ENCODE data around the gene TRAM2. TPM values are rescaled to one million over a fixed set of nuclear protein-coding genes. Genes with fewer than 3 reads are reported as not detected.

Gene TRAM2
- total and polyA plus RNA-seq, 9 of the 15 experiments (the other 6 are each of a cell fraction or from before 2014, with no cell fraction given) = 2.6 to 13.3 (median 8.9) TPM

DNA sequence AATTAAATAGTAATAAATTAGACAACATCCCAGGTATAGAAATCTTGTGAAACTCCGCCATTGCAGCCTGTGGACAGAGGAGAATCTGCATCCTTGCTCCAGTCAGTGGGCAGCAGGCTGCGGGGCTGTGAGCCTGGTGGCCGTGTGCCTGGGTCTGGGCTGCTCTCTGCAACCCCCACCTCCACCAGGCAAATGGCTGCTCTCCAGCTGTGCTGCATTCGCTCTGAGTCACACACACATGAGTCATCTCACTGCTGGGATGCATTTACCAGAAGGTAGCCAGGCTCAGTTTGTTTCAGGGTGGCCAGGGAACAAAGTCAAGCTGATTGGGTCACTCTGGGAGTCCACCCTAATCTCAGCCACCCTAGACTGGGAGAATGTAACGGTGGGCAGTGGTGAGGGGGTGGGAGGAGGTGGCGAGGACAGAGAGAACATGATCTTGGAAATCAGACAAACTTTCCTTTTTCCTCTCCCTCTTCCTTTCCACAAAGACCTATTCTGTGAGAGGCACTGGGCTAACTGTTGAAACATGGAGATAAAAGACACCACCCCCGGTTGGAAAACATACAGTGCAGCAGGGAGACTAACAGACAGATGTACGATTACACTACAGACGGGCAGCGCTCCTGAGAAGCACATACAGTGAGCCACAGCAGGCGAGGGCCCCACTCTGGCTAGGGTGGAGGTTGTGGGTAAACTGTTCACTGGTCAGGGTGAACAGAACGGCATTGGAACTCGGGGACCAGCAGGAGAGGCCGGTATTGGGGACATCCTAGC is 59.2 kb downstream of the TRAM2 start (continued):
- peak; percentile 71 to 96 (median 88) for TF ChIP-seq YY1 (IDR thresholded peaks at IDR 0.05; ENCODE audit: borderline replicate concordance in 1 of 3, control insufficient read depth in 1 of 3, extremely low read depth in 1 of 3, insufficient read depth in 3 of 3, insufficient read length in 1 of 3, insufficient replicate concordance in 2 of 3, low read depth in 1 of 3, low read length in 2 of 3)
- TF ChIP-seq KLF6 (CRISPR knock-in tag; IDR thresholded peaks at IDR 0.05; ENCODE audit: borderline replicate concordance) = no peak
- no peak for TF ChIP-seq TAF15 (IDR thresholded peaks at IDR 0.05; ENCODE audit: low read depth, low read length)
- no peak for TF ChIP-seq SRSF1 (IDR thresholded peaks at IDR 0.05; ENCODE audit: low read depth, low read length)
- peak; percentile 71 for TF ChIP-seq KDM5B (IDR thresholded peaks at IDR 0.05; ENCODE audit: insufficient replicate concordance, low read depth, low read length)
- TF ChIP-seq PRPF4 (IDR thresholded peaks at IDR 0.05; ENCODE audit: insufficient read depth, low read depth, low read length, poor library complexity, severe bottlenecking) = no peak
- TF ChIP-seq, protein P1, sequence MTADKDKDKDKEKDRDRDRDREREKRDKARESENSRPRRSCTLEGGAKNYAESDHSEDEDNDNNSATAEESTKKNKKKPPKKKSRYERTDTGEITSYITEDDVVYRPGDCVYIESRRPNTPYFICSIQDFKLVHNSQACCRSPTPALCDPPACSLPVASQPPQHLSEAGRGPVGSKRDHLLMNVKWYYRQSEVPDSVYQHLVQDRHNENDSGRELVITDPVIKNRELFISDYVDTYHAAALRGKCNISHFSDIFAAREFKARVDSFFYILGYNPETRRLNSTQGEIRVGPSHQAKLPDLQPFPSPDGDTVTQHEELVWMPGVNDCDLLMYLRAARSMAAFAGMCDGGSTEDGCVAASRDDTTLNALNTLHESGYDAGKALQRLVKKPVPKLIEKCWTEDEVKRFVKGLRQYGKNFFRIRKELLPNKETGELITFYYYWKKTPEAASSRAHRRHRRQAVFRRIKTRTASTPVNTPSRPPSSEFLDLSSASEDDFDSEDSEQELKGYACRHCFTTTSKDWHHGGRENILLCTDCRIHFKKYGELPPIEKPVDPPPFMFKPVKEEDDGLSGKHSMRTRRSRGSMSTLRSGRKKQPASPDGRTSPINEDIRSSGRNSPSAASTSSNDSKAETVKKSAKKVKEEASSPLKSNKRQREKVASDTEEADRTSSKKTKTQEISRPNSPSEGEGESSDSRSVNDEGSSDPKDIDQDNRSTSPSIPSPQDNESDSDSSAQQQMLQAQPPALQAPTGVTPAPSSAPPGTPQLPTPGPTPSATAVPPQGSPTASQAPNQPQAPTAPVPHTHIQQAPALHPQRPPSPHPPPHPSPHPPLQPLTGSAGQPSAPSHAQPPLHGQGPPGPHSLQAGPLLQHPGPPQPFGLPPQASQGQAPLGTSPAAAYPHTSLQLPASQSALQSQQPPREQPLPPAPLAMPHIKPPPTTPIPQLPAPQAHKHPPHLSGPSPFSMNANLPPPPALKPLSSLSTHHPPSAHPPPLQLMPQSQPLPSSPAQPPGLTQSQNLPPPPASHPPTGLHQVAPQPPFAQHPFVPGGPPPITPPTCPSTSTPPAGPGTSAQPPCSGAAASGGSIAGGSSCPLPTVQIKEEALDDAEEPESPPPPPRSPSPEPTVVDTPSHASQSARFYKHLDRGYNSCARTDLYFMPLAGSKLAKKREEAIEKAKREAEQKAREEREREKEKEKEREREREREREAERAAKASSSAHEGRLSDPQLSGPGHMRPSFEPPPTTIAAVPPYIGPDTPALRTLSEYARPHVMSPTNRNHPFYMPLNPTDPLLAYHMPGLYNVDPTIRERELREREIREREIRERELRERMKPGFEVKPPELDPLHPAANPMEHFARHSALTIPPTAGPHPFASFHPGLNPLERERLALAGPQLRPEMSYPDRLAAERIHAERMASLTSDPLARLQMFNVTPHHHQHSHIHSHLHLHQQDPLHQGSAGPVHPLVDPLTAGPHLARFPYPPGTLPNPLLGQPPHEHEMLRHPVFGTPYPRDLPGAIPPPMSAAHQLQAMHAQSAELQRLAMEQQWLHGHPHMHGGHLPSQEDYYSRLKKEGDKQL (CRISPR knock-in tag; IDR thresholded peaks at IDR 0.05; ENCODE audit: borderline replicate concordance) = no peak
- TF ChIP-seq SMARCB1 (IDR thresholded peaks at IDR 0.05; ENCODE audit: insufficient read length, low read depth) = peak; percentile 74
- no peak for TF ChIP-seq FOXJ3 (CRISPR knock-in tag; IDR thresholded peaks at IDR 0.05)
- TF ChIP-seq ZNF589 (CRISPR knock-in tag; IDR thresholded peaks at IDR 0.05; ENCODE audit: low read depth) = 0 out of 2 replicates have a peak, but pooled peaks have one; percentile 52
- TF ChIP-seq ZNF551 (CRISPR knock-in tag; IDR thresholded peaks at IDR 0.05) = no peak
- peak; percentile 13; the same call in 1 of the 2 replicates for TF ChIP-seq POLR2H (tag; IDR thresholded peaks at IDR 0.05; ENCODE audit: low read depth)
- TF ChIP-seq, protein P2, sequence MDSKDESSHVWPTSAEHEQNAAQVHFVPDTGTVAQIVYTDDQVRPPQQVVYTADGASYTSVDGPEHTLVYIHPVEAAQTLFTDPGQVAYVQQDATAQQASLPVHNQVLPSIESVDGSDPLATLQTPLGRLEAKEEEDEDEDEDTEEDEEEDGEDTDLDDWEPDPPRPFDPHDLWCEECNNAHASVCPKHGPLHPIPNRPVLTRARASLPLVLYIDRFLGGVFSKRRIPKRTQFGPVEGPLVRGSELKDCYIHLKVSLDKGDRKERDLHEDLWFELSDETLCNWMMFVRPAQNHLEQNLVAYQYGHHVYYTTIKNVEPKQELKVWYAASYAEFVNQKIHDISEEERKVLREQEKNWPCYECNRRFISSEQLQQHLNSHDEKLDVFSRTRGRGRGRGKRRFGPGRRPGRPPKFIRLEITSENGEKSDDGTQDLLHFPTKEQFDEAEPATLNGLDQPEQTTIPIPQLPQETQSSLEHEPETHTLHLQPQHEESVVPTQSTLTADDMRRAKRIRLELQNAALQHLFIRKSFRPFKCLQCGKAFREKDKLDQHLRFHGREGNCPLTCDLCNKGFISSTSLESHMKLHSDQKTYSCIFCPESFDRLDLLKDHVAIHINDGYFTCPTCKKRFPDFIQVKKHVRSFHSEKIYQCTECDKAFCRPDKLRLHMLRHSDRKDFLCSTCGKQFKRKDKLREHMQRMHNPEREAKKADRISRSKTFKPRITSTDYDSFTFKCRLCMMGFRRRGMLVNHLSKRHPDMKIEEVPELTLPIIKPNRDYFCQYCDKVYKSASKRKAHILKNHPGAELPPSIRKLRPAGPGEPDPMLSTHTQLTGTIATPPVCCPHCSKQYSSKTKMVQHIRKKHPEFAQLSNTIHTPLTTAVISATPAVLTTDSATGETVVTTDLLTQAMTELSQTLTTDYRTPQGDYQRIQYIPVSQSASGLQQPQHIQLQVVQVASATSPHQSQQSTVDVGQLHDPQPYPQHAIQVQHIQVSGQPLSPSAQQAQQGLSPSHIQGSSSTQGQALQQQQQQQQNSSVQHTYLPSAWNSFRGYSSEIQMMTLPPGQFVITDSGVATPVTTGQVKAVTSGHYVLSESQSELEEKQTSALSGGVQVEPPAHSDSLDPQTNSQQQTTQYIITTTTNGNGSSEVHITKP (IDR thresholded peaks at IDR 0.05; ENCODE audit: partially characterized antibody) = peak; percentile 79
- TF ChIP-seq TBP (optimal IDR thresholded peaks at IDR 0.05; ENCODE audit: low read depth, low read length) = peak; percentile 81
